ENCODE measurements around the gene ATP2A1. TPM values are rescaled to one million over a fixed set of nuclear protein-coding genes. Genes with fewer than 3 reads are reported as not detected.
"Not testable (repeated sequence)": the region's sequence is repeated elsewhere in the genome, so short reads cannot be mapped to it uniquely, and the experiment has no call there.

Gene ATP2A1
- total RNA-seq, 1 donor = 0.36 TPM

- Histone ChIP-seq H3K79me2 (ENCODE audit: insufficient read depth, low read length) (no peaks in the 10 kb centered on the region), H3K36me3 (ENCODE audit: insufficient read depth, low read length) (peaks cover 1% of the 10 kb centered on the region), H3K4me2 (ENCODE audit: insufficient read depth, low read length) (peak overlapping the region; percentile 92), H3K9me3 (ENCODE audit: low read depth, low read length) (no peaks in the 10 kb centered on the region), H4K20me1 (ENCODE audit: insufficient read depth, low read length) (no peaks in the 10 kb centered on the region), H2AFZ (ENCODE audit: low read length) (peak overlapping the region; percentile 88), H3K27me3 (ENCODE audit: insufficient read depth, low read length) (no peaks in the 10 kb centered on the region), H3K4me3 (ENCODE audit: insufficient read depth, low read length) (peak overlapping the region; percentile 78), H3K27ac (ENCODE audit: low read depth, low read length) (peak overlapping the region; percentile 41), H3K4me1 (ENCODE audit: insufficient read depth, low read length) (peaks cover 14% of the 10 kb centered on the region)
- peak; percentile 89 for DNase-seq (ENCODE audit: insufficient read length, low spot score, missing footprints)
- TF ChIP-seq CTCF (IDR thresholded peaks at IDR 0.05; ENCODE audit: extremely low read depth, low read depth, low read length) = no peak
Observed at GRCh38 chr16:28879261-28879840, 1.1 kb downstream of the ATP2A1 start.

- Histone ChIP-seq H3K4me3 (ENCODE audit: insufficient read depth, low read length) (peak overlapping the region; percentile 78), H3K79me2 (ENCODE audit: insufficient read depth, low read length) (no peaks in the 10 kb centered on the region), H3K27me3 (ENCODE audit: insufficient read depth, low read length) (no peaks in the 10 kb centered on the region), H3K4me2 (ENCODE audit: insufficient read depth, low read length) (peak overlapping the region; percentile 92), H4K20me1 (ENCODE audit: insufficient read depth, low read length) (no peaks in the 10 kb centered on the region), H3K27ac (ENCODE audit: low read depth, low read length) (peak overlapping the region; percentile 41), H3K36me3 (ENCODE audit: insufficient read depth, low read length) (no peaks in the 10 kb centered on the region), H3K4me1 (ENCODE audit: insufficient read depth, low read length) (peaks cover 14% of the 10 kb centered on the region), H3K9me3 (ENCODE audit: low read depth, low read length) (no peaks in the 10 kb centered on the region), H2AFZ (ENCODE audit: low read length) (peak overlapping the region; percentile 88)
- no peak for TF ChIP-seq CTCF (IDR thresholded peaks at IDR 0.05; ENCODE audit: extremely low read depth, low read depth, low read length)
- DNase-seq (ENCODE audit: insufficient read length, low spot score, missing footprints) = peak; percentile 100
Observed at GRCh38 chr16:28879841-28880588, 1.7 kb downstream of the ATP2A1 start.

GRCh38 chr16:28880589-28880915, 2.3 kb downstream of the ATP2A1 start:
- peaks cover 14% of the 10 kb centered on the region for H3K4me1 ChIP-seq (ENCODE audit: insufficient read depth, low read length)
- peak overlapping the region; percentile 78 for H3K4me3 ChIP-seq (ENCODE audit: insufficient read depth, low read length)
- H3K27ac ChIP-seq (ENCODE audit: low read depth, low read length) = no peak overlapping the region
- peak overlapping the region; percentile 92 for H3K4me2 ChIP-seq (ENCODE audit: insufficient read depth, low read length)
- no peaks in the 10 kb centered on the region for H3K9me3 ChIP-seq (ENCODE audit: low read depth, low read length)
- no peaks in the 10 kb centered on the region for H3K79me2 ChIP-seq (ENCODE audit: insufficient read depth, low read length)
- H3K27me3 ChIP-seq (ENCODE audit: insufficient read depth, low read length) = no peaks in the 10 kb centered on the region
- no peak for TF ChIP-seq CTCF (IDR thresholded peaks at IDR 0.05; ENCODE audit: extremely low read depth, low read depth, low read length)
- H4K20me1 ChIP-seq (ENCODE audit: insufficient read depth, low read length) = no peaks in the 10 kb centered on the region
- DNase-seq (ENCODE audit: insufficient read length, low spot score, missing footprints) = no peak
- H3K36me3 ChIP-seq (ENCODE audit: insufficient read depth, low read length) = no peaks in the 10 kb centered on the region
- peak overlapping the region; percentile 78 for H2AFZ ChIP-seq (ENCODE audit: low read length)

GRCh38 chr16:28880955-28881354, 2.7 kb downstream of the ATP2A1 start:
- Histone ChIP-seq H3K9me3 (ENCODE audit: low read depth, low read length) (no peaks in the 10 kb centered on the region), H4K20me1 (ENCODE audit: insufficient read depth, low read length) (no peaks in the 10 kb centered on the region), H3K27ac (ENCODE audit: low read depth, low read length) (no peak overlapping the region), H3K27me3 (ENCODE audit: insufficient read depth, low read length) (no peaks in the 10 kb centered on the region), H3K4me3 (ENCODE audit: insufficient read depth, low read length) (no peak overlapping the region), H3K79me2 (ENCODE audit: insufficient read depth, low read length) (no peaks in the 10 kb centered on the region), H3K4me1 (ENCODE audit: insufficient read depth, low read length) (peaks cover 14% of the 10 kb centered on the region), H2AFZ (ENCODE audit: low read length) (no peak overlapping the region), H3K4me2 (ENCODE audit: insufficient read depth, low read length) (no peak overlapping the region), H3K36me3 (ENCODE audit: insufficient read depth, low read length) (no peaks in the 10 kb centered on the region)
- peak; percentile 83 for DNase-seq (ENCODE audit: insufficient read length, low spot score, missing footprints)
- TF ChIP-seq CTCF (IDR thresholded peaks at IDR 0.05; ENCODE audit: extremely low read depth, low read depth, low read length) = no peak

- not testable (repeated sequence) for H3K27me3 ChIP-seq (ENCODE audit: insufficient read depth, low read length); H3K9me3 ChIP-seq (ENCODE audit: low read depth, low read length); H3K4me2 ChIP-seq (ENCODE audit: insufficient read depth, low read length); H2AFZ ChIP-seq (ENCODE audit: low read length); H3K36me3 ChIP-seq (ENCODE audit: insufficient read depth, low read length); H4K20me1 ChIP-seq (ENCODE audit: insufficient read depth, low read length); H3K27ac ChIP-seq (ENCODE audit: low read depth, low read length); DNase-seq (ENCODE audit: insufficient read length, low spot score, missing footprints); H3K4me3 ChIP-seq (ENCODE audit: insufficient read depth, low read length); H3K79me2 ChIP-seq (ENCODE audit: insufficient read depth, low read length)
- peaks cover 14% of the 10 kb centered on the region for H3K4me1 ChIP-seq (ENCODE audit: insufficient read depth, low read length)
Observed at GRCh38 chr16:28881565-28881964, 3.3 kb downstream of the ATP2A1 start.

Data from osteoblast (primary cell).